NCI-H2196 (cell line): ENCODE measurements around the gene NCDN.

Experiments
- DNase-seq: peaks from one replicate; lab custom pipeline; 2025; ENCODE audit not compliant: unreplicated experiment; lab: John Stamatoyannopoulos, UW

The NCDN gene

GRCh38 chr1:35589516-35590427, 32.2 kb downstream of the NCDN start:
- DNase-seq = no peak

GRCh38 chr1:35590476-35591040, 33.0 kb downstream of the NCDN start:
- peak; percentile 11 for DNase-seq

GRCh38 chr1:35591211-35591610, 33.6 kb downstream of the NCDN start:
- DNase-seq = no peak

GRCh38 chr1:35592991-35593769, 35.6 kb downstream of the NCDN start:
- no peak for DNase-seq

- DNase-seq = no peak
Observed at GRCh38 chr1:35594005-35594760, 36.6 kb downstream of the NCDN start.

GRCh38 chr1:35595684-35596083, 38.1 kb downstream of the NCDN start:
- DNase-seq = no peak

GRCh38 chr1:35597870-35598269, 40.3 kb downstream of the NCDN start:
- no peak for DNase-seq

GRCh38 chr1:35598895-35599294, 41.3 kb downstream of the NCDN start:
- no peak for DNase-seq

GRCh38 chr1:35599411-35599810, 41.8 kb downstream of the NCDN start:
- no peak for DNase-seq

- no peak for DNase-seq
Observed at GRCh38 chr1:35600593-35600992, 43.0 kb downstream of the NCDN start.

GRCh38 chr1:35603468-35603867, 45.9 kb downstream of the NCDN start:
- DNase-seq = no peak

- no peak for DNase-seq
Observed at GRCh38 chr1:35603941-35604340, 46.3 kb downstream of the NCDN start.

GRCh38 chr1:35605071-35605866, 47.7 kb downstream of the NCDN start:
- DNase-seq = no peak

GRCh38 chr1:35605867-35606182, 48.2 kb downstream of the NCDN start:
- no peak for DNase-seq

GRCh38 chr1:35611655-35612054, 54.1 kb downstream of the NCDN start:
- no peak for DNase-seq

- no peak for DNase-seq
Observed at GRCh38 chr1:35615440-35615839, 57.8 kb downstream of the NCDN start.
